Activated CD4-positive, alpha-beta T cell treated with anti-CD3 and anti-CD28 coated beads, Interleukin-2, amount 50 U/mL, for 4 hours (primary cell): ENCODE data around the gene TBC1D14.
"Not testable (repeated sequence)": the region's sequence is repeated elsewhere in the genome, so short reads cannot be mapped to it uniquely, and the experiment has no call there.

Experiments
- DNase-seq, 2 experiments: peaks; one replicate each; pipeline ENCODE4 v3.0.0-alpha.2; 2020

TBC1D14 gene

DNA sequence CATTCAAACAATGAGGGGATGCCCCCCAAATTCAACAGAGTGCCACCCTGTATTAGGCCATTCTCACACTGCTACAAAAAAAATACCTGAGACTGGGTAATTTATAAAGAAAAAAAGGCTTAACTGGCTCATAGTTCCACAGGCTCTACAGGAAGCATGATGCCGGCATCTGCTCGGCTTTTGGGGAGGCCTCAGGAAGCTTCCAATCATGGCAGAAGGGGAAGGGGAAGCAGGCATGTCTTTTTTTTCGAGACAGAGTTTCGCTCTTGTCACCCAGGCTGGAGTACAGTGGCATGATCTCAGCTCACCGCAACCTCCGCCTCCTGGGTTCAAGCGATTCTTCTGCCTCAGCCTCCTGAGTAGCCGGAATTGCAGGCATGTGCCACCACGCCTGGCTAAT lies 18.7 kb upstream of the TBC1D14 start:
- not testable (repeated sequence) for DNase-seq

- no peak for DNase-seq
Observed at GRCh38 chr4:6891436-6892170, 18.0 kb upstream of the TBC1D14 start.

- no peak for DNase-seq
Observed at GRCh38 chr4:6892190-6892908, 17.3 kb upstream of the TBC1D14 start.

GRCh38 chr4:6892909-6893202 lies 16.8 kb upstream of the TBC1D14 start:
- DNase-seq: no peak

GRCh38 chr4:6893449-6894085 lies 16.1 kb upstream of the TBC1D14 start:
- no peak for DNase-seq

GRCh38 chr4:6894086-6894478 lies 15.5 kb upstream of the TBC1D14 start:
- DNase-seq: no peak

DNA sequence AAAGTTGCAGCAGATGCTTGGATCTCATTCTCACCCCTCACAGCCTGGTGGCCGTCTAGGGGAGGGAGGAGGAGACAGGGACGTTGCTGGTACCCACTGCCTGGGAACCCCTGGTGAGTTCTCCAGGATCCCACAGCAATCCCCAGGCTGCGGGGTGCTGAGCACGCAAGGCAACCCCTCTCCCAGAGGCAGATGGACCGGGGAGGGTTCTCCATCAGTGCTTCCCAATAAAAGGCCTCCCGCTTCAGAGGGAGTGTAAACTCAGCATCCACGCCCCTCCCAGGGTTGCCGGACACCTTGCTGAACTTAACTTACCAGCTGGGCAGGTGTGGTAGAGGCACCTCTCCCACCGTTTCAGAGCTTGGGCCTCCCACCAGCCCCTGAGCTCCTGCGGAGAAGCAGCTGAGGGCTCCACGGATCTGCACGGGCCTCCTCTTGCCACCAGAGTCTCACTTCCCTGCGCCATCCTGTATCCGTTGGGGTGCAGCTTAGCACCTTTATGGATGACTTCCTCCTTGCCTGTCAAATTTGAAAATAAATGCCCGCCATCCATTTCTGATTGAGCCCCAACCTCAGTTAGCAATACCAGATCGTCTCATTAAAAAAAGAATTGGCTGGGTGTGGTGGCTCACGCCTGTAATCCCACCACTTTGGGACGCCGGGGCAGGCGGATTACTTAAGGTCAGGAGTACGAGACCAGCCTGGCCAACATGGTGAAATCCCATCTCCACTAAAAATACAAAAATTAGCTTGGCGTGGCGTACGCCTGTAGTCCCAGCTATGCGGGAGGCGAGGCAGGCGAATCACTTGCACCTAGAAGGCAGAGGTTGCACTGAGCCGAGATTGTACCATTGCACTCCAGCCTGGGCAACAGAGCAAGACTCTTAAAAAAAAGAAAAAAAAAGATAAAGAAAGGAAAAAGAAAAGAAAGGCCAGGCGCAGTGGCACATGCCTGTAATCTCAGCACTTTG lies 14.8 kb upstream of the TBC1D14 start:
- no peak for DNase-seq

GRCh38 chr4:6896035-6896434 lies 13.6 kb upstream of the TBC1D14 start:
- DNase-seq: no peak

DNA sequence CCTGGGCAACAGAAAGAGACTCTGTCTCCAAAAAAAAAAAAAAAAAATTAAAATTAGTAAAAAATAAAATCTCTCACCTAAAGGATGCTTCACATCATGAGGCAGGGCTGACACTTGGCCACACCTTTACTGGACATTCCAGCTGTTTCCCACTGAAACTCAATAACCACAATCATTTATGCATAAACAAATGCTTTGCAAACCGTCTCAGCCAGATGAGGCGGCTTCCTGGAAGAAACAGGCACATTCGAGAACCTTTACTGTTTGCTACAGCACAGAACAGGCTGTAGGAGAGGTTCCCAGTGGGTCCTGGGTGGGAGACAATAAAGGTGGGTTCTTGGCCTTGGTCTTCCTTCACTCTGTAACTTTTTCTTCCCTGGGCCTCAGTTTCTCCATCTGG lies 10.9 kb upstream of the TBC1D14 start:
- no peak for DNase-seq

DNA sequence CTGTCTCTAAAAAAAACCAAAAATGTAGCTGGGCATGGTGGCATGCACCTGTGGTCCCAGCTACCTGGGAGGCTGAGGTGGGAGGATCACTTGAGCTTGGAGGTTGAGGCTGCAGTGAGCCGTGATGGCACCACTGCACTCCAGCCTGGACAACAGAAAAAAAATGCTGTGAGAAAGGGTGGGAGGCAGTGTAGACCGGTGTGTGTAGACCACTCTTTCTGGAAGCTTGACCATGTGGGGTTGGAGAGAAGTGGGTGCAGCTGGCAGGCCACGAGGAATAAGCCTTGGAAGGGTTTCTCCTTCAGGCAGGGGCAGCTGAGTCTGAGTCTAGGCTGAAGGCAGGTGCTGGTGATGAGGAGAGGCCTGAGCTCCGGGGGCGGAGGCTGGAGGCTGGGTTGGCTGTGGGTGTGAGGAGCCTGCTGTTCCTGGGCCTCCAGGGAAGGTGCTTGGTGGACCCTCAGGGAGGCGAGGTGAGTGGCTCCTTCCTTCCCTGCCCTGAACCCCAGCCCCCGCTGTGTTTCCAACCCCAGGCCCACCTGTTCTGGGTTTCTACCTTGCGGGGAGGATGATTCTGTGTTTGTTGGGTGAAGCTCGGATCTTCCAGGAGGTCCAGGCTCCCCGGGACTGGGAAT lies 9.3 kb upstream of the TBC1D14 start:
- DNase-seq: no peak

- no peak for DNase-seq
Observed at GRCh38 chr4:6900956-6901355, 8.7 kb upstream of the TBC1D14 start.

GRCh38 chr4:6901669-6902317 lies 7.8 kb upstream of the TBC1D14 start:
- no peak for DNase-seq

DNA sequence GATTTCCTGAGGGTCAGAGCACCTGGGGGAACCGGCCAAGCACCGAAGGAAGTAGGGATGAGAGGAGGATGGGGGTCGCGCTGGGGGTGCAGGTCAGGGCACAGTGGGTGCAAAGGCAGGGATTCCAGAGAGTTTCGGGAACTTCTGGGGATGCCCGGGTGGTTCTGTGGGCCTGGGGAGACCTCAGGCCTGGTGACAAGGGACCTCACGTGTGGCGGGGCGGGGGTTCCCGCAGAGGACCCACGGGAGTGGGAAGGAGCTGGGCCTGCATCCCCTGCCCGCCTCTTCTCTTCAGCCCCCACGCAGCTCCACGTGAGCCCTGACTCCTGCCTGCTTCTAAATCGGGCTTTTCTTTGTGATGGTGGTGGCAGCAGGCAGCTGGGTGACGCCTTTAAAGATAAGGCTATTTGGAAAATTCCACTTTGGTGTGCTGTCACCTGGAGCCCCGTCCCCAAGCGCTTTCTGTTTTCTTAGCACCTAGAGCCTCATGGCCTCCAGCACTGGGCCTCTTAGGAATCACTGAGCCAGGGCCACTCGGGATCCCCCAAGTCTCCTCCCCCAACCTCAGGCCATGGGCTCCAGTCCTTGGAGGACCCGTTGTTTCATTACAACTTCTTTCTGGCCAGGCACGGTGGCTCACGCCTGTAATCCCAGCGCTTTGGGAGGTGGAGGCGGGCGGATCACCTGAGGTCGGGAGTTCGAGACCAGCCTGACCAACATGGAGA lies 7.1 kb upstream of the TBC1D14 start:
- DNase-seq: no peak

- no peak for DNase-seq
Observed at GRCh38 chr4:6905516-6906445, 3.8 kb upstream of the TBC1D14 start.

DNA sequence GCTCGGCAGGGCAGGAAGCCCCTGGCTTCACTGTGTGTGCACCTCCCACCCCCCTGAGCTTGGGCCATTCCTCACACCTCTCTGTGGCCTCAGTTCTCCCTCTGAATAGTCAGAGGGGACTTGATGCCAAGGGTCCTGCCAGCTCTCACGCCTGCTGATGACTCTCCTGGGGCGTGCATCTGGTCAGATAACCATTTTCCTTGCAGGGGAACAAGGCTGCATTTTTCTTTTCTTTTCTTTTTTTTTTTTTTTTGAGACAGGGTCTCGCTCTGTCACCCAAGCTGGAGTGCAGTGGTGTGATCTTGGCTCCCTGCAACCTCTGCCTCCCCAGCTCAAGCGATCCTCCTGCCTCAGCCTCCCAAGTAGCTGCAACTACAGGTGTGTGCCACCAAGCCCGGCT lies 3.1 kb upstream of the TBC1D14 start:
- not testable (repeated sequence) for DNase-seq

GRCh38 chr4:6907658-6908191 lies 1.9 kb upstream of the TBC1D14 start:
- no peak for DNase-seq

DNA sequence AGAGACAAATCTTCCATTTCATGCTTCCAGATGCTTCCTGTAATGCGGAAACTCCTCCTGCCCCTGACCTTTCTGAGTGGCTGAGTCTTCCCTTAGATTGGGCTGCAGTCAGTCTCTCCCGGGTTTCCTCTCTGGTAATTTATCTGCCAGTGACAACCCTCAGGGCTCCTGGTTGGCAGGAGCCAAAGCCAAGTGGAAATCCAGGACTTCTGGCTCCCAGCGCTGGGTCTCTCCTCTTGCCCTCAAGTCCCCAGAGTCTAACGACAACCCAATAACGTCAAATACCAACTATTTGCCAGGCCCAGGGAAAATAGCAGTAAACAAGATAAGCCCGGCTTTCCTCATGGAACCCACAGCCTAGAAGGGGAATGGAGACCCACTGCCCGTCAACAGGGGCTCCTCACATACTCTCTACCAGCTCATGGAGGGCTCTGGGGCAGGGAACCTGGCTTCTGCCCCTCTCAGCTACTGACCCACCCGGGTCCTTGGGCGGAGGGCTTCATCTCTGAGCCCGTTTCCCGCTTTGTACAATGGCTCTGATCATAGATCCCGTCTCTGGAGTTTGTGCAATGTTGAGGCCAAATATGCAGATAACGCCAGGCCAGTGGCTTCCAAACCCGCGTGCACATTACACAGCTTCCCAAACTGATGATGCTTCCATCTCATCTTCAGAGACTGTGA lies 1.1 kb upstream of the TBC1D14 start:
- no peak for DNase-seq

- DNase-seq: no peak
Observed at GRCh38 chr4:6909970-6910339, 329 bp downstream of the TBC1D14 start.

- no peak for DNase-seq
Observed at GRCh38 chr4:6910340-6910959, 824 bp downstream of the TBC1D14 start.
